SK-N-SH (cell line): ENCODE data around the gene SLX4IP. TPM values are rescaled to one million over a fixed set of nuclear protein-coding genes. Genes with fewer than 3 reads are reported as not detected.

Source experiments
- CTCF ChIA-PET: fragments of 300-600, 350-600 bp; formaldehyde crosslinking; extraction: SDS; loops from one replicate; lab custom pipeline; 2021; lab: Yijun Ruan, JAX
- POLR2A ChIA-PET: fragments of 350-600 bp; sonication (Branson Sonifier 250); formaldehyde crosslinking; extraction: SDS; loops from one replicate; lab custom pipeline; 2020; ENCODE audit warnings: antibody characterized with exemption, inconsistent platforms; lab: Yijun Ruan, JAX
- DNase-seq: peaks from one replicate; pipeline ENCODE4 v3.0.0; 2012
- H2AFZ ChIP-seq: fragments of 200-600 bp; sonication (generic); 2 replicates; pipeline ENCODE4 v1.8.1; 2016; ENCODE audit warnings: antibody characterized with exemption, mild to moderate bottlenecking, low read depth
- H3F3A ChIP-seq: fragments of 200-600 bp; sonication (generic); replicated peaks from 2 replicates; pipeline ENCODE3; 2016; ENCODE audit warnings: antibody characterized with exemption, mild to moderate bottlenecking; ENCODE audit not compliant: insufficient read depth
- H3K27ac ChIP-seq, 2 experiments: fragments of 200-500 bp in 1 of 2; fragments of 200-600 bp in 1 of 2; sonication (Bioruptor generic) in 1 of 2; sonication (generic), shearing (Covaris generic) in 1 of 2; 2 replicates each; pipeline versions ENCODE4 v1.5.1 to v1.6.1; 2014 to 2016; ENCODE audit warnings: low read depth in 2 of 2, inconsistent platforms in 1 of 2, low read length in 1 of 2, mild to moderate bottlenecking in 1 of 2, mixed read lengths in 1 of 2
- H3K27me3 ChIP-seq: fragments of 200-600 bp; sonication (generic), shearing (Covaris generic); 2 replicates; pipeline ENCODE4 v1.6.1; 2016; ENCODE audit warnings: mixed run types; ENCODE audit not compliant: insufficient read depth
- H3K36me3 ChIP-seq, 2 experiments: fragments of 200-500 bp in 1 of 2; fragments of 200-600 bp in 1 of 2; sonication (Bioruptor generic) in 1 of 2; sonication (generic) in 1 of 2; replicated peaks in 1 of 2; 2 replicates each; pipeline versions ENCODE3 to v1.5.1; 2014 to 2016; ENCODE audit warnings: low read length in 1 of 2, mild to moderate bottlenecking in 1 of 2; ENCODE audit not compliant: insufficient read depth in 2 of 2, control insufficient read depth in 1 of 2
- H3K4me1 ChIP-seq, 2 experiments: fragments of 200-500 bp in 1 of 2; fragments of 200-600 bp in 1 of 2; sonication (Bioruptor generic) in 1 of 2; sonication (generic), shearing (Covaris generic) in 1 of 2; 2 replicates each; pipeline versions ENCODE4 v1.5.1 to v1.6.1; 2014 to 2016; ENCODE audit warnings: low read depth in 1 of 2, low read length in 1 of 2, mixed run types in 1 of 2; ENCODE audit not compliant: insufficient read depth in 2 of 2, control insufficient read depth in 1 of 2
- H3K4me2 ChIP-seq: fragments of 200-600 bp; sonication (generic), shearing (Covaris generic); 2 replicates; pipeline ENCODE4 v1.6.1; 2017; ENCODE audit warnings: mixed run types
- H3K4me3 ChIP-seq, 2 experiments: fragments of 200-500 bp in 1 of 2; fragments of 200-600 bp in 1 of 2; sonication (Bioruptor generic) in 1 of 2; sonication (generic), shearing (Covaris generic) in 1 of 2; 2 replicates each; pipeline versions ENCODE4 v1.5.1 to v1.8.1; 2014 to 2016; ENCODE audit warnings: low read depth in 2 of 2, inconsistent platforms in 1 of 2, low read length in 1 of 2, mild to moderate bottlenecking in 1 of 2, mixed read lengths in 1 of 2, moderate library complexity in 1 of 2
- H3K79me2 ChIP-seq: fragments of 200-600 bp; sonication (generic); 2 replicates; pipeline ENCODE4 v1.8.1; 2017; ENCODE audit warnings: mild to moderate bottlenecking; ENCODE audit not compliant: insufficient read depth
- H3K9ac ChIP-seq: fragments of 200-600 bp; sonication (generic); 2 replicates; pipeline ENCODE4 v1.6.1; 2017; ENCODE audit warnings: mixed run types
- H3K9me2 ChIP-seq: fragments of 200-600 bp; sonication (generic); 2 replicates; pipeline ENCODE4 v1.6.1; 2017; ENCODE audit warnings: mixed run types
- H3K9me3 ChIP-seq: fragments of 200-600 bp; sonication (generic); 2 replicates; pipeline ENCODE4 v1.6.1; 2017; ENCODE audit warnings: mixed run types, mild to moderate bottlenecking, moderate library complexity
- H4K20me1 ChIP-seq: fragments of 200-600 bp; sonication (generic); 2 replicates; pipeline ENCODE4 v1.6.1; 2017; ENCODE audit warnings: mild to moderate bottlenecking, mixed run types; ENCODE audit not compliant: insufficient read depth
- CHD2 ChIP-seq: fragments of 150-350 bp; IDR thresholded peaks from 2 replicates; pipeline ENCODE4 v1.6.1; 2018; ENCODE audit warnings: low read length; ENCODE audit not compliant: partially characterized antibody
- FOXJ3 ChIP-seq: sonication (generic); formaldehyde crosslinking; IDR thresholded peaks from 2 replicates; pipeline ENCODE4 v1.5.1; 2020; ENCODE audit warnings: mild to moderate bottlenecking, missing genetic modification reagents
- GABPA ChIP-seq: IDR thresholded peaks from 2 replicates; pipeline ENCODE4 v1.4.0; 2012; ENCODE audit warnings: low read depth, mild to moderate bottlenecking
- JUND ChIP-seq: IDR thresholded peaks from 2 replicates; pipeline ENCODE4 v1.4.0; 2012
- RAD21 ChIP-seq: IDR thresholded peaks from 2 replicates; pipeline ENCODE4 v1.6.1; 2012; ENCODE audit warnings: mild to moderate bottlenecking, low read length
- TAF1 ChIP-seq: IDR thresholded peaks from 2 replicates; pipeline ENCODE4 v1.6.1; 2012; ENCODE audit warnings: low read depth, mild to moderate bottlenecking, low read length, moderate library complexity, borderline replicate concordance
- TCF12 ChIP-seq: IDR thresholded peaks from 2 replicates; pipeline ENCODE4 v1.4.0; 2012
- TEAD4 ChIP-seq: IDR thresholded peaks from 2 replicates; pipeline ENCODE4 v1.4.0; 2012; ENCODE audit warnings: mild to moderate bottlenecking, borderline replicate concordance; ENCODE audit not compliant: insufficient read depth
- USF1 ChIP-seq: IDR thresholded peaks from 2 replicates; pipeline ENCODE4 v1.4.0; 2012; ENCODE audit warnings: low read depth, borderline replicate concordance
- WGBS: methylation state at CpG from one replicate; pipeline ENCODE4 v1.1.6; 2017; ENCODE audit warnings: low lambda C conversion rate; 5-methylcytosine and 5-hydroxymethylcytosine counted together
- polyA plus RNA-seq, 3 experiments: library from polyadenylated mRNA; depleted of rRNA; stranded (reverse); fragments of >200 nt; gene quantifications; 2 replicates each; pipeline ENCODE4 v1.2.3, GENCODE V29; 2012
- TF ChIP-seq, protein P1 (sequence below): IDR thresholded peaks from 2 replicates; pipeline ENCODE4 v1.6.1; 2012; ENCODE audit warnings: mild to moderate bottlenecking, low read depth, low read length, moderate library complexity
- TF ChIP-seq, protein P2 (sequence below): IDR thresholded peaks from 2 replicates; pipeline ENCODE4 v1.4.0; 2012; ENCODE audit warnings: low read depth, borderline replicate concordance
- TF ChIP-seq, protein P3 (sequence below): fragments of 150-350 bp; IDR thresholded peaks from 2 replicates; pipeline ENCODE4 v1.6.1; 2017; ENCODE audit warnings: antibody characterized with exemption, low read length, low read depth, borderline replicate concordance

SLX4IP gene
- polyA plus RNA-seq, 1 of the 3 experiments (the other 2 are of a cell fraction): 1.3 TPM

DNA sequence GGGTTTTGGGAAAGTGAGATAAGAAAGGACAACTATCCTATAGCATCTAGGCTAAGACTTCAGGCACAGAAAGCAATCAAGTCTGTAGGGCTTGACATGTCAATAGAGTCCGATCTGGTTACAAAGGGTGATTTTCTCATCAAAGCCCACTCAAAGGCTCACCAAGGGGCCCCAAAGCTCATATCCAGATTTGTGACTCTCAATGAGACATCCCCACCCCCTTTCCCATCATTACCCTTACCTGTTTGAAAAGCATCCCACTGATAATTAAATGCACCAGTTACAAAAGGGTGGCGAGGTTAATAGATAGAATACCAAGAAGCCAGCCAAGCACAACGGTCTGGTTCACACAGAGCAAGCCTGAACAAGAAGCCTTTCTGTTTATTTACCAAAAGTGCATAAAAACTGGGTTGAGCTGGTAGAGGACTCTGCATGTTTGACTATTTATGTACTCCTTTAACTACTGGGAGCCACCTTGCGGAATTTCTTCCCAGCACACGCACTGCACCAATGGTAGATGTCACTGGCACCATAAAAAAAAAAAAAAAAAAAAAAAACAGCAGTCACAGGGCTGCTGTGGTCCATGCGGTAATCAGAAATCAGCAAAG lies 232.6 kb downstream of the SLX4IP start:
- Histone ChIP-seq H3K9me3 (no peaks in the 10 kb centered on the region), H3K4me1 (peaks cover 12 to 49% of the 10 kb centered on the region in 2 experiments; a peak in 3 of 4 replicates), H3K36me3 (peaks cover 8 to 55% of the 10 kb centered on the region in 2 experiments), H3K9ac (no peak overlapping the region), H3K4me2 (no peak overlapping the region), H3K4me3 (no peak overlapping the region), H2AFZ (no peak overlapping the region), H3K79me2 (peaks cover 100% of the 10 kb centered on the region), H3F3A (peaks cover 12% of the 10 kb centered on the region), H3K27me3 (no peaks in the 10 kb centered on the region)
- CTCF ChIA-PET: no interaction called here
- TF ChIP-seq JUND (no peak), FOXJ3 (CRISPR knock-in tag) (no peak), TEAD4 (no peak), TCF12 (no peak), USF1 (no peak), TAF1 (no peak), GABPA (no peak), RAD21 (no peak), CHD2 (no peak)
- TF ChIP-seq, protein P1, sequence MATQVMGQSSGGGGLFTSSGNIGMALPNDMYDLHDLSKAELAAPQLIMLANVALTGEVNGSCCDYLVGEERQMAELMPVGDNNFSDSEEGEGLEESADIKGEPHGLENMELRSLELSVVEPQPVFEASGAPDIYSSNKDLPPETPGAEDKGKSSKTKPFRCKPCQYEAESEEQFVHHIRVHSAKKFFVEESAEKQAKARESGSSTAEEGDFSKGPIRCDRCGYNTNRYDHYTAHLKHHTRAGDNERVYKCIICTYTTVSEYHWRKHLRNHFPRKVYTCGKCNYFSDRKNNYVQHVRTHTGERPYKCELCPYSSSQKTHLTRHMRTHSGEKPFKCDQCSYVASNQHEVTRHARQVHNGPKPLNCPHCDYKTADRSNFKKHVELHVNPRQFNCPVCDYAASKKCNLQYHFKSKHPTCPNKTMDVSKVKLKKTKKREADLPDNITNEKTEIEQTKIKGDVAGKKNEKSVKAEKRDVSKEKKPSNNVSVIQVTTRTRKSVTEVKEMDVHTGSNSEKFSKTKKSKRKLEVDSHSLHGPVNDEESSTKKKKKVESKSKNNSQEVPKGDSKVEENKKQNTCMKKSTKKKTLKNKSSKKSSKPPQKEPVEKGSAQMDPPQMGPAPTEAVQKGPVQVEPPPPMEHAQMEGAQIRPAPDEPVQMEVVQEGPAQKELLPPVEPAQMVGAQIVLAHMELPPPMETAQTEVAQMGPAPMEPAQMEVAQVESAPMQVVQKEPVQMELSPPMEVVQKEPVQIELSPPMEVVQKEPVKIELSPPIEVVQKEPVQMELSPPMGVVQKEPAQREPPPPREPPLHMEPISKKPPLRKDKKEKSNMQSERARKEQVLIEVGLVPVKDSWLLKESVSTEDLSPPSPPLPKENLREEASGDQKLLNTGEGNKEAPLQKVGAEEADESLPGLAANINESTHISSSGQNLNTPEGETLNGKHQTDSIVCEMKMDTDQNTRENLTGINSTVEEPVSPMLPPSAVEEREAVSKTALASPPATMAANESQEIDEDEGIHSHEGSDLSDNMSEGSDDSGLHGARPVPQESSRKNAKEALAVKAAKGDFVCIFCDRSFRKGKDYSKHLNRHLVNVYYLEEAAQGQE: no peak
- TF ChIP-seq, protein P2, sequence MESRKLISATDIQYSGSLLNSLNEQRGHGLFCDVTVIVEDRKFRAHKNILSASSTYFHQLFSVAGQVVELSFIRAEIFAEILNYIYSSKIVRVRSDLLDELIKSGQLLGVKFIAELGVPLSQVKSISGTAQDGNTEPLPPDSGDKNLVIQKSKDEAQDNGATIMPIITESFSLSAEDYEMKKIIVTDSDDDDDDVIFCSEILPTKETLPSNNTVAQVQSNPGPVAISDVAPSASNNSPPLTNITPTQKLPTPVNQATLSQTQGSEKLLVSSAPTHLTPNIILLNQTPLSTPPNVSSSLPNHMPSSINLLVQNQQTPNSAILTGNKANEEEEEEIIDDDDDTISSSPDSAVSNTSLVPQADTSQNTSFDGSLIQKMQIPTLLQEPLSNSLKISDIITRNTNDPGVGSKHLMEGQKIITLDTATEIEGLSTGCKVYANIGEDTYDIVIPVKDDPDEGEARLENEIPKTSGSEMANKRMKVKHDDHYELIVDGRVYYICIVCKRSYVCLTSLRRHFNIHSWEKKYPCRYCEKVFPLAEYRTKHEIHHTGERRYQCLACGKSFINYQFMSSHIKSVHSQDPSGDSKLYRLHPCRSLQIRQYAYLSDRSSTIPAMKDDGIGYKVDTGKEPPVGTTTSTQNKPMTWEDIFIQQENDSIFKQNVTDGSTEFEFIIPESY: no peak
- TF ChIP-seq, protein P3, sequence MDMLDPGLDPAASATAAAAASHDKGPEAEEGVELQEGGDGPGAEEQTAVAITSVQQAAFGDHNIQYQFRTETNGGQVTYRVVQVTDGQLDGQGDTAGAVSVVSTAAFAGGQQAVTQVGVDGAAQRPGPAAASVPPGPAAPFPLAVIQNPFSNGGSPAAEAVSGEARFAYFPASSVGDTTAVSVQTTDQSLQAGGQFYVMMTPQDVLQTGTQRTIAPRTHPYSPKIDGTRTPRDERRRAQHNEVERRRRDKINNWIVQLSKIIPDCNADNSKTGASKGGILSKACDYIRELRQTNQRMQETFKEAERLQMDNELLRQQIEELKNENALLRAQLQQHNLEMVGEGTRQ: no peak
- TF ChIP-seq, all 33 proteins: peak for 0
- Histone ChIP-seq H3K27ac (no peak overlapping the region), H4K20me1 (peaks cover 69% of the 10 kb centered on the region), H3K9me2 (no peaks in the 10 kb centered on the region)
- no peak for DNase-seq
- WGBS: 96% methylated on average over 6 of the region's 6 CpGs
- POLR2A ChIA-PET: no interaction called here
